Metanephros (tissue), 1 donor: ENCODE results near the gene PLD4. TPM values are rescaled to one million over a fixed set of nuclear protein-coding genes. Genes with fewer than 3 reads are reported as not detected.

Source experiments
- total RNA-seq: library from RNA; depleted of rRNA; stranded (reverse); fragments of >200 nt; gene quantifications from one replicate; pipeline ENCODE4 v1.2.3, GENCODE V29; 2014

Gene PLD4
- 16.2 TPM for total RNA-seq

GRCh38 chr14:104924421-104925213 is at the start of gene PLD4:
PLD4 (plus strand) TSS chr14:104924879; CDS start chr14:104927141, 2,262 bp downstream.

GRCh38 chr14:104977681-104978653 is 53.3 kb downstream of the PLD4 start, which contains the start of gene AHNAK2:
AHNAK2 (minus strand) TSS chr14:104978374; CDS start chr14:104978237, 137 bp downstream.

Other genes with a start within 250 kb of the PLD4 start
- 60.6 TPM for gene INF2, start 235.3 kb upstream of the PLD4 start, total RNA-seq
- gene ADSS1, start 200.7 kb upstream of the PLD4 start, total RNA-seq, result 31.2 TPM
- gene SIVA1, start 171.7 kb upstream of the PLD4 start, total RNA-seq, result 84.4 TPM
- gene AKT1, start 129.1 kb upstream of the PLD4 start, total RNA-seq, result 127 TPM
- gene ZBTB42, start 123.8 kb upstream of the PLD4 start, total RNA-seq, result 9.1 TPM
- 14.5 TPM for gene CEP170B, start 59.6 kb upstream of the PLD4 start, total RNA-seq
- 2.6 TPM for gene AHNAK2, start 53.5 kb downstream of the PLD4 start, total RNA-seq
- 17.3 TPM for gene CLBA1, start 60.9 kb downstream of the PLD4 start, total RNA-seq
- gene CDCA4, start 96.2 kb downstream of the PLD4 start, total RNA-seq, result 19.9 TPM
- gene GPR132, start 140.6 kb downstream of the PLD4 start, total RNA-seq, result 2.3 TPM
- 17.4 TPM for gene JAG2, start 243.9 kb downstream of the PLD4 start, total RNA-seq